NCI-H82 treated with DMSO at 0.1 percent for 48 hours (cell line): ENCODE data around the gene WDR86.

Experiments
- DNase-seq: peaks from one replicate; lab custom pipeline; 2025; ENCODE audit not compliant: unreplicated experiment; lab: John Stamatoyannopoulos, UW

The WDR86 gene

GRCh38 chr7:151409667-151410404 is at the start of gene WDR86:
Gene WDR86 (minus strand): TSS chr7:151410038. CDS start chr7:151409589, 449 bp downstream.
- peak; percentile 8 for DNase-seq

- DNase-seq = no peak
Measured at GRCh38 chr7:151457534-151457933, 47.7 kb upstream of the WDR86 start.

GRCh38 chr7:151456782-151457181 is 46.9 kb upstream of the WDR86 start:
- DNase-seq = no peak

- DNase-seq = no peak
Measured at GRCh38 chr7:151456276-151456675, 46.4 kb upstream of the WDR86 start.

GRCh38 chr7:151455690-151456089 is 45.9 kb upstream of the WDR86 start:
- no peak for DNase-seq

GRCh38 chr7:151454932-151455530 is 45.2 kb upstream of the WDR86 start:
- DNase-seq = no peak

- DNase-seq = no peak
Measured at GRCh38 chr7:151454305-151454704, 44.5 kb upstream of the WDR86 start.

- DNase-seq = no peak
Measured at GRCh38 chr7:151453326-151453791, 43.5 kb upstream of the WDR86 start.

GRCh38 chr7:151452680-151453325 is 43.0 kb upstream of the WDR86 start:
- no peak for DNase-seq

- DNase-seq = no peak
Measured at GRCh38 chr7:151451626-151452571, 42.1 kb upstream of the WDR86 start.

GRCh38 chr7:151451156-151451555 is 41.3 kb upstream of the WDR86 start:
- DNase-seq = no peak

GRCh38 chr7:151449990-151450389 is 40.2 kb upstream of the WDR86 start:
- no peak for DNase-seq

- peak; percentile 3 for DNase-seq
Measured at GRCh38 chr7:151448261-151449252, 38.7 kb upstream of the WDR86 start.

GRCh38 chr7:151447901-151448260 is 38.0 kb upstream of the WDR86 start:
- no peak for DNase-seq

GRCh38 chr7:151447312-151447711 is 37.5 kb upstream of the WDR86 start:
- DNase-seq = no peak

- DNase-seq = no peak
Measured at GRCh38 chr7:151446412-151446811, 36.6 kb upstream of the WDR86 start.

- DNase-seq = no peak
Measured at GRCh38 chr7:151444632-151445031, 34.8 kb upstream of the WDR86 start.

- DNase-seq = no peak
Measured at GRCh38 chr7:151442776-151443496, 33.1 kb upstream of the WDR86 start.

- no peak for DNase-seq
Measured at GRCh38 chr7:151440799-151441445, 31.1 kb upstream of the WDR86 start.
